A204.1 (cell line): ENCODE results near the gene GLRB.
A peak's percentile ranks its signal among the peaks of the same experiment; 100 is the strongest.
"Not testable (repeated sequence)": the region's sequence is repeated elsewhere in the genome, so short reads cannot be mapped to it uniquely, and the experiment has no call there.

Source experiments
- FAIRE-seq: peaks from 2 replicates; lab custom pipeline; 2012; peaks lifted over from hg19 to GRCh38; lab: Jason Lieb, UNC

The GLRB gene

GRCh38 chr4:157075811-157076577, at the start of gene GLRB:
Gene GLRB, plus strand, starts transcription at chr4:157076150. Its CDS starts 1,875 bp downstream, at chr4:157078025.
- FAIRE-seq = no peak

GRCh38 chr4:157035471-157035870, 40.5 kb upstream of the GLRB start:
- FAIRE-seq = no peak

- no peak for FAIRE-seq
These were observed 35.5 kb upstream of the GLRB start for GRCh38 chr4:157040405-157040804.

GRCh38 chr4:157043131-157043530, 32.8 kb upstream of the GLRB start:
- no peak for FAIRE-seq

- peak; percentile 80 for FAIRE-seq
These were observed 30.3 kb upstream of the GLRB start for GRCh38 chr4:157045507-157046127.

GRCh38 chr4:157048248-157048647, 27.7 kb upstream of the GLRB start:
- FAIRE-seq = no peak

- FAIRE-seq = no peak
These were observed 25.4 kb upstream of the GLRB start for GRCh38 chr4:157050561-157050960.

- no peak for FAIRE-seq
These were observed 23.4 kb upstream of the GLRB start for GRCh38 chr4:157052429-157053040.

GRCh38 chr4:157057218-157057617, 18.7 kb upstream of the GLRB start:
- FAIRE-seq = no peak

- FAIRE-seq = not testable (repeated sequence)
These were observed 17.1 kb upstream of the GLRB start for GRCh38 chr4:157058899-157059298.

- FAIRE-seq = no peak
These were observed 3.9 kb upstream of the GLRB start for GRCh38 chr4:157072002-157072401.

GRCh38 chr4:157075401-157075800, 549 bp upstream of the GLRB start:
- no peak for FAIRE-seq

- no peak for FAIRE-seq
These were observed 613 bp downstream of the GLRB start for GRCh38 chr4:157076578-157076947.

GRCh38 chr4:157079441-157079840, 3.5 kb downstream of the GLRB start:
- no peak for FAIRE-seq

GRCh38 chr4:157080605-157081004, 4.7 kb downstream of the GLRB start:
- no peak for FAIRE-seq

- no peak for FAIRE-seq
These were observed 19.8 kb downstream of the GLRB start for GRCh38 chr4:157095716-157096115.

- FAIRE-seq = no peak
These were observed 20.5 kb downstream of the GLRB start for GRCh38 chr4:157096439-157096838.

- FAIRE-seq = no peak
These were observed 23.6 kb downstream of the GLRB start for GRCh38 chr4:157099506-157099905.

GRCh38 chr4:157104541-157104940, 28.6 kb downstream of the GLRB start:
- FAIRE-seq = no peak

- FAIRE-seq = no peak
These were observed 38.7 kb downstream of the GLRB start for GRCh38 chr4:157114671-157115070.

GRCh38 chr4:157115613-157116335, 39.8 kb downstream of the GLRB start:
- no peak for FAIRE-seq

- no peak for FAIRE-seq
These were observed 45.5 kb downstream of the GLRB start for GRCh38 chr4:157121401-157121800.

- FAIRE-seq = no peak
These were observed 51.6 kb downstream of the GLRB start for GRCh38 chr4:157127571-157127970.
